Nephron progenitor cell (in vitro differentiated cells): Measurements from ENCODE around the gene SLC5A1.
"Not testable (repeated sequence)": the region's sequence is repeated elsewhere in the genome, so short reads cannot be mapped to it uniquely, and the experiment has no call there.

ENCODE experiments used
- DNase-seq: peaks from one replicate; pipeline ENCODE4 v3.0.0; 2021
- H3K27ac Mint-ChIP-seq: 2 replicates; pipeline ENCODE4 v1.8.0; 2021; ENCODE audit warnings: mild to moderate bottlenecking, moderate library complexity, mixed read lengths
- H3K27me3 Mint-ChIP-seq: 2 replicates; pipeline ENCODE4 v1.8.0; 2021; ENCODE audit warnings: mild to moderate bottlenecking, low read depth, mixed read lengths; ENCODE audit not compliant: poor library complexity
- H3K36me3 Mint-ChIP-seq: 2 replicates; pipeline ENCODE4 v1.8.0; 2021; ENCODE audit warnings: low read depth, mixed read lengths
- H3K4me1 Mint-ChIP-seq: 2 replicates; pipeline ENCODE4 v1.8.0; 2021; ENCODE audit warnings: mixed read lengths
- H3K4me3 Mint-ChIP-seq: 2 replicates; pipeline ENCODE4 v1.8.0; 2021; ENCODE audit warnings: mild to moderate bottlenecking, moderate library complexity, mixed read lengths
- H3K9me3 Mint-ChIP-seq: 2 replicates; pipeline ENCODE4 v1.8.0; 2021; ENCODE audit warnings: mild to moderate bottlenecking, moderate library complexity, mixed read lengths
- TF ChIP-seq, protein P1 (sequence below): fragments of 200-600 bp; sonication (generic); IDR thresholded peaks from 2 replicates; pipeline ENCODE4 v1.5.0; 2021; ENCODE audit warnings: antibody characterized with exemption

The SLC5A1 gene

GRCh38 chr22:32158712-32159533 is 115.9 kb downstream of the SLC5A1 start, which contains the start of gene C22orf42:
Gene C22orf42 (minus strand): TSS chr22:32159303. CDS start chr22:32159215, 88 bp downstream.
- Mint-ChIP-seq H3K9me3 (no peaks in the 10 kb centered on the region), H3K4me3 (no peak within 1 kb of the TSS), H3K36me3 (no peaks in the 10 kb centered on the region), H3K27ac (no peak within 1 kb of the TSS), H3K4me1 (peaks cover 2% of the 10 kb centered on the region), H3K27me3 (peaks cover 9% of the 10 kb centered on the region)
- no peak for DNase-seq
- TF ChIP-seq, protein P1, sequence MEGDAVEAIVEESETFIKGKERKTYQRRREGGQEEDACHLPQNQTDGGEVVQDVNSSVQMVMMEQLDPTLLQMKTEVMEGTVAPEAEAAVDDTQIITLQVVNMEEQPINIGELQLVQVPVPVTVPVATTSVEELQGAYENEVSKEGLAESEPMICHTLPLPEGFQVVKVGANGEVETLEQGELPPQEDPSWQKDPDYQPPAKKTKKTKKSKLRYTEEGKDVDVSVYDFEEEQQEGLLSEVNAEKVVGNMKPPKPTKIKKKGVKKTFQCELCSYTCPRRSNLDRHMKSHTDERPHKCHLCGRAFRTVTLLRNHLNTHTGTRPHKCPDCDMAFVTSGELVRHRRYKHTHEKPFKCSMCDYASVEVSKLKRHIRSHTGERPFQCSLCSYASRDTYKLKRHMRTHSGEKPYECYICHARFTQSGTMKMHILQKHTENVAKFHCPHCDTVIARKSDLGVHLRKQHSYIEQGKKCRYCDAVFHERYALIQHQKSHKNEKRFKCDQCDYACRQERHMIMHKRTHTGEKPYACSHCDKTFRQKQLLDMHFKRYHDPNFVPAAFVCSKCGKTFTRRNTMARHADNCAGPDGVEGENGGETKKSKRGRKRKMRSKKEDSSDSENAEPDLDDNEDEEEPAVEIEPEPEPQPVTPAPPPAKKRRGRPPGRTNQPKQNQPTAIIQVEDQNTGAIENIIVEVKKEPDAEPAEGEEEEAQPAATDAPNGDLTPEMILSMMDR, result no peak

DNA sequence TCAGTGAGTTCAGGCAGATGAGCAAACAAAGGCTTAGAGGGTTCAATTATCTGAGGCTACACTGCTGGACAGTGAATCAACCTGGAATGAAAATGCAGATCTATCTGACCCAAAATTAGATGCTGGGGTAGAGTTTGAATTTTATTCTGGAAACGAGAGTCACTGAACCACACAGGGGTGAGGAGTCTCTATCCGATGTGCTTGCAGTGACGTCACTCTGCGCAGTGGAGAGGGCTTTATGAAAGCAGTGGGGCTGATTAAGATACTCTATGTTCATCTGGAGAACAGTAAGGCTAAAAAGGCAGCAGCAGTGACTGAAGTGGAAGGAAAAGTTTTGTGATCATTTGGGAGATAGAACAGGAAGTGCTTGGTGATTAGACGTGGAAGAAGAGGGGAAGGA is 117.3 kb downstream of the SLC5A1 start:
- H3K4me1 Mint-ChIP-seq, H3K9me3 Mint-ChIP-seq, H3K27me3 Mint-ChIP-seq, H3K4me3 Mint-ChIP-seq, H3K27ac Mint-ChIP-seq, DNase-seq, H3K36me3 Mint-ChIP-seq: not testable (repeated sequence)
